NB4 (cell line): ENCODE data around the gene CSF1.
"Not testable (repeated sequence)": the region's sequence is repeated elsewhere in the genome, so short reads cannot be mapped to it uniquely, and the experiment has no call there.

Experiments
- DNase-seq: peaks from one replicate; pipeline ENCODE4 v3.0.0; 2010; ENCODE audit warnings: low read depth
- H3K4me3 ChIP-seq: one replicate; pipeline ENCODE4 v1.5.1; 2011; ENCODE audit warnings: mild to moderate bottlenecking, low read depth, low read length, moderate library complexity
- MAX ChIP-seq: IDR thresholded peaks from 2 replicates; pipeline ENCODE4 v1.6.1; 2011; ENCODE audit warnings: low read depth, low read length
- MYC ChIP-seq: IDR thresholded peaks from 2 replicates; pipeline ENCODE4 v1.6.1; 2011; ENCODE audit warnings: low read depth, low read length
- POLR2A ChIP-seq: IDR thresholded peaks from 2 replicates; pipeline ENCODE4 v1.6.1; 2011; ENCODE audit warnings: mild to moderate bottlenecking; ENCODE audit not compliant: insufficient read length; ENCODE audit errors: extremely low read depth
- TF ChIP-seq, protein P1 (sequence below): IDR thresholded peaks from one replicate; pipeline ENCODE4 v1.5.1; 2012; ENCODE audit warnings: low read depth, low read length

CSF1 gene

DNA sequence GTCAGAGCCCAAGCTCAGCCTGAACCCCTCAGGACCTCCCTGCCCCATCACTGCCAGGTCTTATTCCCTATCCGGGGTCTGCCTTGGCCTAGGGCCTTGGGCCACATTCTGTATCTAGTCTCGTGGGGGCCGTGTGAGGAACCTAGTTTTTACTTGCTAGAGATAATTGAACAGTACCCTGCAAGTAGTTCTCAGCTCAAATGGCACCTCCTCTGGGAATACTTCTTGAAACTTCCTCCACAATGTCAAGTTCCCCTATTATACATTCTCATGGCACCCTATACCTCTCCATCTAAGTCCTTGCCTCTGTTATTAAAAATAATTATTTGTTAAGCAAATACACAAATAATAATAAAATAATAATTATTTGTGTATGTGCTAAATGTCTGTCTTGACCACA lies 32.9 kb upstream of the CSF1 start:
- no peak overlapping the region for H3K4me3 ChIP-seq
- TF ChIP-seq, protein P1, sequence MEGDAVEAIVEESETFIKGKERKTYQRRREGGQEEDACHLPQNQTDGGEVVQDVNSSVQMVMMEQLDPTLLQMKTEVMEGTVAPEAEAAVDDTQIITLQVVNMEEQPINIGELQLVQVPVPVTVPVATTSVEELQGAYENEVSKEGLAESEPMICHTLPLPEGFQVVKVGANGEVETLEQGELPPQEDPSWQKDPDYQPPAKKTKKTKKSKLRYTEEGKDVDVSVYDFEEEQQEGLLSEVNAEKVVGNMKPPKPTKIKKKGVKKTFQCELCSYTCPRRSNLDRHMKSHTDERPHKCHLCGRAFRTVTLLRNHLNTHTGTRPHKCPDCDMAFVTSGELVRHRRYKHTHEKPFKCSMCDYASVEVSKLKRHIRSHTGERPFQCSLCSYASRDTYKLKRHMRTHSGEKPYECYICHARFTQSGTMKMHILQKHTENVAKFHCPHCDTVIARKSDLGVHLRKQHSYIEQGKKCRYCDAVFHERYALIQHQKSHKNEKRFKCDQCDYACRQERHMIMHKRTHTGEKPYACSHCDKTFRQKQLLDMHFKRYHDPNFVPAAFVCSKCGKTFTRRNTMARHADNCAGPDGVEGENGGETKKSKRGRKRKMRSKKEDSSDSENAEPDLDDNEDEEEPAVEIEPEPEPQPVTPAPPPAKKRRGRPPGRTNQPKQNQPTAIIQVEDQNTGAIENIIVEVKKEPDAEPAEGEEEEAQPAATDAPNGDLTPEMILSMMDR = no peak
- TF ChIP-seq MAX (no peak), MYC (no peak)
- peak; percentile 79 for DNase-seq

GRCh38 chr1:109878531-109879104 lies 32.0 kb upstream of the CSF1 start:
- no peak for DNase-seq
- TF ChIP-seq POLR2A (no peak), MYC (no peak), MAX (no peak)
- TF ChIP-seq, protein P1 = no peak
- no peak overlapping the region for H3K4me3 ChIP-seq

GRCh38 chr1:109879371-109879770 lies 31.3 kb upstream of the CSF1 start:
- DNase-seq, H3K4me3 ChIP-seq: not testable (repeated sequence)

GRCh38 chr1:109879881-109880525 lies 30.6 kb upstream of the CSF1 start:
- no peak overlapping the region for H3K4me3 ChIP-seq
- no peak for DNase-seq
- TF ChIP-seq, protein P1 = no peak
- TF ChIP-seq POLR2A (no peak), MYC (no peak), MAX (no peak)

- DNase-seq = no peak
- no peak for TF ChIP-seq MYC
- TF ChIP-seq, protein P1 = no peak
- no peak for TF ChIP-seq MAX
- TF ChIP-seq POLR2A = no peak
- H3K4me3 ChIP-seq = no peak overlapping the region
Observed at GRCh38 chr1:109880971-109881894, 29.4 kb upstream of the CSF1 start.

DNA sequence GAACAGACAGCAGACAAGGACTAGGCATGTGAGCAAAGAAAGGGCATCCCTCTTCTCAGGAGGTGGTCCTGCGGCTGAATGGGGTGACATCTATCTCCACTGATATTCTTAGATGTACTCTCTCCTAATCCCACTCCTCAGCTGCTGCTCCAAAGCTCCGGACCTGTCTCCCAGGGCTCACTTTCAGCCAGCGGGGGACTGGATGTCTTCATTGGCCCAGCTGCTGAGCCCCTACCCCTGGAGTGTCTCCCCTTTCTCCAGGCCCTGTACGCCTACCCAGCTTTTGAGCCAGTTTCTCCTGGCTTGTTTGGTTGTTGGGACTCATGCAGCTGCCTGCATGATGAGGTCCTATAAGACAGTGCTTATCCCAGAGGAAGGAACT lies 28.8 kb upstream of the CSF1 start:
- TF ChIP-seq MAX (no peak), POLR2A (no peak), MYC (no peak)
- TF ChIP-seq, protein P1 = no peak
- no peak overlapping the region for H3K4me3 ChIP-seq

More for the DNA sequence above, 28.8 kb upstream of the CSF1 start:
- DNase-seq = no peak
